Measurements from ENCODE around the gene KRTAP5-11.
"Not testable (repeated sequence)": the region's sequence is repeated elsewhere in the genome, so short reads cannot be mapped to it uniquely, and the experiment has no call there.

Gene KRTAP5-11

DNA sequence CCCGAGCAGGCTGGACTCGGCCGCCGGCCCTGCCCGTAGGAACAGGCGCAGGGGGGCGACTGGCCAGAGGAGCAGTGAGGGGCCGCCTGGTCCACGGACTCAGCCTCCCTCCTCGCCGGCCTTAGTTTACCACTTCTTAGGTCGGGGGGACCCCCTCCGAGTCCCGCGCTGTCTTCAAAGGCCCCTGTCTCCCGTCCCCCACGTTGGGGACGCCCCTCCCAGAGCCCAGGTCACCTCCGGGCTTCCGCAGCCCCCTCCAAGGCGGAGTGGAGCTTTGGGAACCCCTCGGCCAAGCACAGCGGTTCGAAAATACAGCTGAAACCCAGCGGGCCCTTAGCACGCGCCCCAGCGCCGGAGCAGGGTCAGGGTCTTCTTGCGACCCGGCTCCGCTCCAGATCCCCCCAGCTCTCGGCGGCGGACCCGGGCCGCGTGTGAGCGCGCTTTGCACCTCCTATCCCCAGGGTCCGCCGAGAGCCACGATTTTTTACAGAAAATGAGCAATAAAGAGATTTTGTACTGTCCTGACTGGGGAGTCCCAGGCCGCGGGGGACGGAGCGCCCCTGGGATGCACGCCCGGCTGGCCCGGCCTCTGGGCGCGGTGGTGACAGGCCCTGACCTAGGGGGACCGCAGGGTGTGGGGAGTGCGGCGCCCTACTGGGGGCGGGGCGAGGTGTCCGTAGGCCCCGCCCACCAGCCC lies 25.0 kb upstream of the KRTAP5-11 start:
- Histone ChIP-seq H3K27me3 (ENCODE audit: control insufficient read depth, insufficient read depth, low read length) (peaks cover 23% of the 10 kb centered on the region), H3K4me3 (ENCODE audit: low read length) (peak overlapping the region; percentile 67)
- not testable (repeated sequence) for H3K36me3 ChIP-seq (ENCODE audit: control insufficient read depth, low read depth, low read length); H3K4me1 ChIP-seq (ENCODE audit: control insufficient read depth, low read depth, low read length); H3K9ac ChIP-seq (ENCODE audit: low read length); H3K27ac ChIP-seq (ENCODE audit: low read length); H3K9me3 ChIP-seq (ENCODE audit: control insufficient read depth, low read depth, low read length)

DNA sequence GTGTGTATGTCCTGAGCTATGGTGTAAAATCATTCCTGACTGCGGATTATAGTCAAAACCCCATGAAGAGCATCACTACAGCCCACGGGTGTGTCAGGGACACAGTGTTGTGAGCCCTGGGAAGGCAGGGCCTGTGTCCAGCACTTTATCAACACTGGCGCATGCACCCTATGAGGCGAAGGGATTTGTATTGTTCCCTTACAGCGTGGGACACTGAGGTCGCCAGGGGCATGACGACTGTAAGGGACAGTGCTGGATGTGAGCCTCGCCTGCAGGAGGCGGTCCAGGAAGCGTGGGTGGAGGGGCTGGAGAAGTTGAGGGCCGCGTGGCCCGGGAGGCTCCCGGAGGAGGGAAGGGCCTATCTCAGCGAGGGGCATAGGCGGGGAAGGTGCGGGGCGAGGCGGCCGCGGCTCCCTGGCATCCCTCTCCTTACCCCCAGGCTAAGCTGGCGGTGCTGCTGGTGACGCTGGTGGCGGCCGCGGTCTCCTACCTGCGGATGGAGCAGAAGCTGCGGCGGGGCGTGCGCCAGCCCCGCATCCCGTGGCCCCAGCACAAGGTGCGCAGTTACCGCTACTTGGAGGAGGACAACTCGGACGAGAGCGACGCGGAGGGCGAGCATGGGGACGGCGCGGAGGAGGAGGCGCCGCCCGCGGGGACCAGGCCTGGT lies 24.3 kb upstream of the KRTAP5-11 start:
- H3K9me3 ChIP-seq (ENCODE audit: control insufficient read depth, low read depth, low read length); H3K27ac ChIP-seq (ENCODE audit: low read length); H3K36me3 ChIP-seq (ENCODE audit: control insufficient read depth, low read depth, low read length); H3K4me1 ChIP-seq (ENCODE audit: control insufficient read depth, low read depth, low read length); H3K9ac ChIP-seq (ENCODE audit: low read length): not testable (repeated sequence)
- H3K4me3 ChIP-seq (ENCODE audit: low read length): peak overlapping the region; percentile 67
- peaks cover 23% of the 10 kb centered on the region for H3K27me3 ChIP-seq (ENCODE audit: control insufficient read depth, insufficient read depth, low read length)

DNA sequence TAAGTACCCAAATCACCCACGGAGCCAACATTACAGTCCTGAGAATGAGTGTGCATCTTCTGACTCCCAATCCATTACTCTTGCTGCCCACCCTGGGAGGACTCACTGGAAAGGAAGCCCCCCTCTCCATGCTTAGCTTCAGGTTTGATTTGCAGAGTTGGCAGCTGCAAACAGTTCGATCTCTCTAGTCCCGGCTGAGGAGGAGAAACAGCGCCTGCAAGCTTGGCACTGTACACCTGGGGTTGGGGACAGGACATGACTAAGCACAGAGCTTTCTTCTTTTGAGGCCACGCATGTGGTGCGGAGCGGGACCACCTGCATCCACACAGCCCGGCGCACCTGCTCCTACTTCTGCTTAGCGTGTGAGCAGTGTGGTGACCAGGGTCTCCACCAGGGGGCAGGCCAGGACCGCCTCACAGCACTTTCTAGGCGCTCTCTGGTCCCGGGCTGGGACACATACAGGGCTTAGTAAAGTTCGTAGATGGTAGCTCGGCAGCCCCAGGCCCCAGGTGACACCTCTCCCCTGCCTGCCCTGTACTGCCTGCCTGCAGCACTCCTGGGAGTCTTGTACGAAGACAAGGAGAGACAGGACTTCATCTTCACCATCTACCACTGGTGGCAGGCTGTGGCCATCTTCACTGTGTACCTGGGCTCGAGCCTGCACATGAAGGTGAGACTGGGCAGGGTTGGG lies 22.3 kb upstream of the KRTAP5-11 start:
- H3K9ac ChIP-seq (ENCODE audit: low read length); H3K27ac ChIP-seq (ENCODE audit: low read length): not testable (repeated sequence)

DNA sequence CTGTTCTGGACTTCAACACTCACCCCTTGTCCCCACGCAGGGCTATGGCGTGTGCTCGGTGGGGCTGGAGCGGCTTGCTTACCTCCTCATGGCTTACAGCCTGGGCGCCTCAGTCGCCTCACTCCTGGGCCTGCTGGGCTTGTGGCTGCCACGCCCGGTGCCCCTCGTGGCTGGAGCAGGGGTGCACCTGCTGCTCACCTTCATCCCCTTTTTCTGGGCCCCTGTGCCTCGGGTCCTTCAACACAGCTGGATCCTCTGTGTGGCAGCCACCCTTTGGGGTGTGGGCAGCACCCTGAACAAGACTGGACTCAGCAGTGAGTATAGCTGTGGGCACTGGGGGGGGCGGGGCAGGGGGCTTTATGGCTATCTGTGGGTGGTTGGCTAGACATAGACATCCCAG lies 20.5 kb upstream of the KRTAP5-11 start:
- not testable (repeated sequence) for H3K9ac ChIP-seq (ENCODE audit: low read length); H3K4me1 ChIP-seq (ENCODE audit: control insufficient read depth, low read depth, low read length); H3K9me3 ChIP-seq (ENCODE audit: control insufficient read depth, low read depth, low read length); H3K27ac ChIP-seq (ENCODE audit: low read length); H3K4me3 ChIP-seq (ENCODE audit: low read length); H3K36me3 ChIP-seq (ENCODE audit: control insufficient read depth, low read depth, low read length)
- peaks cover 23% of the 10 kb centered on the region for H3K27me3 ChIP-seq (ENCODE audit: control insufficient read depth, insufficient read depth, low read length)

More for the DNA sequence above, 22.3 kb upstream of the KRTAP5-11 start:
- not testable (repeated sequence) for H3K9me3 ChIP-seq (ENCODE audit: control insufficient read depth, low read depth, low read length); H3K36me3 ChIP-seq (ENCODE audit: control insufficient read depth, low read depth, low read length); H3K4me3 ChIP-seq (ENCODE audit: low read length); H3K4me1 ChIP-seq (ENCODE audit: control insufficient read depth, low read depth, low read length)
- peaks cover 23% of the 10 kb centered on the region for H3K27me3 ChIP-seq (ENCODE audit: control insufficient read depth, insufficient read depth, low read length)

DNA sequence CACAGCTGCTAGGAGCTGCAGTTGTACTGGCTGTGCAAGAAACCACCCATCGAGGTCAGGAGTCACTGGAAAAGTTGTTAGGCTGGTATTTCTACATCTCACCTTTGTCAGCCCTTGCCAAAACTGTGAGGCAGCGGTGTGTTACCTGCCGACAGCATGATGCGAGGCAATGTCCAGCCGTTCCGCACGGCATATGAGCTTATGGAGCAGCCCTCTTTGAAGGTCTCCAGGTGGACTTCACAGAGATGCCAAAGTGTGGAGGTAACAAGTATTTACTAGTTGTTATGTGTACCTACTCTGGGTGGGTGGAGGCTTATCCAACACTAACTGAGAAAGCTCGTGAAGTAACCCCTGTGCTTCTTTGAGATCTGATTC lies 6.9 kb upstream of the KRTAP5-11 start:
- not testable (repeated sequence) for H3K27me3 ChIP-seq (ENCODE audit: control insufficient read depth, insufficient read depth, low read length); H3K4me3 ChIP-seq (ENCODE audit: low read length); H3K4me1 ChIP-seq (ENCODE audit: control insufficient read depth, low read depth, low read length); H3K36me3 ChIP-seq (ENCODE audit: control insufficient read depth, low read depth, low read length); H3K9ac ChIP-seq (ENCODE audit: low read length); H3K9me3 ChIP-seq (ENCODE audit: control insufficient read depth, low read depth, low read length); H3K27ac ChIP-seq (ENCODE audit: low read length)

DNA sequence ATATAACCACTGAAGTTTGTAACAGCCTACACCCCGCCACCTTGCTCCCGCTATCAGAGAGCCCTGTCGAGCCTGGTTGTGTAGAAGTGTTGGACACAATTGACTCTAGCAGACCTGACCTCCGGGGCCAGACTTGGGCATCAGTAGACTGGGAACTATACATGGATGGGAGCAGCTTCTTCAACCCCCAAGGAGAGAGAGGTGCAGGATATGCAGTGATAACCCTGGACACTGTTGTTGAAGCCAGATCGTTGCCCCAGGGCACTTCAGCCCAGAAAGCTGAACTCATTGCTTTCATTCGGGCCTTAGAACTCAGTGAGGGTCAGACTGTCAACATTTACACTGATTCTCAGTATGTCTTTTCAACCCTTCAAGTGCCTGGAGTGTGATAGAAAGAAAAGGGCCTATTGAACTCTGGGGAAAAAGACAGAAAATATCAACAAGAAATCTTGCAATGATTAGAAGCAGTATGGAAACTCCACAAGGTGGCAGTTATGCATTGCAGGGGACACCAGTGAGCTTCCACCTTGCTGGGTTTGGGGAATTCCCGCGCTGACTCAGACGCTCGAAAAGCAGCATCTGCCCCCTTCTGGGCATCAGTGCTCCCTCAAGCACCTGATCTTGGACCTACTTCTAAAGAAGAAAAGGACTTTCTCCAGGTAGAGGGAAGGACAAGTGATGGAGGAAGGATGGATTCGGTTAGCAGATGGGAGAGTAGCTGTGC lies 6.3 kb upstream of the KRTAP5-11 start:
- H3K4me1 ChIP-seq (ENCODE audit: control insufficient read depth, low read depth, low read length): not testable (repeated sequence)

DNA sequence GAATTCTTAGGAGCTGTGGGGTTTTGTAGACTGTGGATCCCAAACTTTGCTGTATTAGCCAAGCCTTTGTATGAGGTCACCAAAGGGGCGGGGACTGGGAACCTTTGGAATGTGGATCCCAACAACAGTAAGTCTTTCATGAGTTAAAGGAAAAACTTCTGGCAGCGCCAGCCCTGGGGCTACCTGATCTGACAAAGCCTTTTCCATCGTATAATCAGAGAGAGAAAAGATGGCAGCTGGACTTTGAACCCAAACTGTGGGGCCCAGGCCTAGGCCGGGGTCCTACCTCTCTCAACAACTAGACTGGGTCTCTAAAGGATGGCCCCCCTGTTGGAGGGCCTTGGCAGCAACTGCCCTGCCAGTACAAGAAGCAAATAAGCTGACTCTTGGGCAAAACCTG lies 5.6 kb upstream of the KRTAP5-11 start:
- H3K4me1 ChIP-seq (ENCODE audit: control insufficient read depth, low read depth, low read length); H3K4me3 ChIP-seq (ENCODE audit: low read length); H3K27ac ChIP-seq (ENCODE audit: low read length); H3K36me3 ChIP-seq (ENCODE audit: control insufficient read depth, low read depth, low read length); H3K27me3 ChIP-seq (ENCODE audit: control insufficient read depth, insufficient read depth, low read length); H3K9me3 ChIP-seq (ENCODE audit: control insufficient read depth, low read depth, low read length); H3K9ac ChIP-seq (ENCODE audit: low read length): not testable (repeated sequence)

More for the DNA sequence above, 6.3 kb upstream of the KRTAP5-11 start:
- not testable (repeated sequence) for H3K36me3 ChIP-seq (ENCODE audit: control insufficient read depth, low read depth, low read length); H3K9me3 ChIP-seq (ENCODE audit: control insufficient read depth, low read depth, low read length); H3K27ac ChIP-seq (ENCODE audit: low read length); H3K9ac ChIP-seq (ENCODE audit: low read length); H3K27me3 ChIP-seq (ENCODE audit: control insufficient read depth, insufficient read depth, low read length); H3K4me3 ChIP-seq (ENCODE audit: low read length)

DNA sequence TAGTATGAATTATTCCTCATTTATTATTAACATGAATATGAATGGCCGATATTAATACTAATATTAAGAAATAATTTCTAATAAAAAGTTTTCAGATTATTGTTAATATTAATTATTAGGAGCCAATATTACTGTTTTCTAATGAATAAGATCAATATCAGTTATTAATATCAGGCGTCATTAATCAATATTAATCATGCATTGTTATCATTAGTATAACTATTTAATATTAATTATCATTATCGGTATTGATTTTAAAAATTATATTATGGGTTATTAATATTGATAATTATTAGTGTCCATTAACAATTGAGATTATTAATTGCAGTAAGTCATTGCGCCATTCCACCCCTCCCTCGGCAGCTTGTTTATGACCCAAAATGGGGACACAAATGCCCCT lies 3.0 kb upstream of the KRTAP5-11 start:
- H3K36me3 ChIP-seq (ENCODE audit: control insufficient read depth, low read depth, low read length); H3K27ac ChIP-seq (ENCODE audit: low read length); H3K27me3 ChIP-seq (ENCODE audit: control insufficient read depth, insufficient read depth, low read length); H3K9me3 ChIP-seq (ENCODE audit: control insufficient read depth, low read depth, low read length); H3K9ac ChIP-seq (ENCODE audit: low read length); H3K4me3 ChIP-seq (ENCODE audit: low read length); H3K4me1 ChIP-seq (ENCODE audit: control insufficient read depth, low read depth, low read length): not testable (repeated sequence)

DNA sequence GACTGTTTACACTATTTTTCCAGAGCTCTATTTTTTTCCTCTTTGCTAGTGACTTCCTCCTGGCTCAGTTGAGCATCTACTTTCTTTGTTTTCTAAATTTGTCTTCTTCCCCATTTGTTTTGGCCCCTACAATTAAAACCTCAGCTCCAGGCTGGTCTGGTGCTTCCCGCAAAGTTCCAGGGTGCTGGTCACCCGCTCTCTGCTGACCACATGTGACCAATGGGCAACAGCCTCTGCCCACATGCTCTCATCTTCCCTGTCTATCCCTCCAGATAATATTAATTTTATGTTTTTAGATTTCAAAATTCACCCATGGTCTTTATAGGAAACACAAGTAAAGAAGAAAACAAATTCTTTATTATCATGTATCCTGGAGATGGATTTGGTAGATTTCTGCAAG lies 294 bp upstream of the KRTAP5-11 start:
- not testable (repeated sequence) for H3K9ac ChIP-seq (ENCODE audit: low read length); H3K27ac ChIP-seq (ENCODE audit: low read length); H3K4me3 ChIP-seq (ENCODE audit: low read length); H3K36me3 ChIP-seq (ENCODE audit: control insufficient read depth, low read depth, low read length); H3K9me3 ChIP-seq (ENCODE audit: control insufficient read depth, low read depth, low read length); H3K4me1 ChIP-seq (ENCODE audit: control insufficient read depth, low read depth, low read length); H3K27me3 ChIP-seq (ENCODE audit: control insufficient read depth, insufficient read depth, low read length)

DNA sequence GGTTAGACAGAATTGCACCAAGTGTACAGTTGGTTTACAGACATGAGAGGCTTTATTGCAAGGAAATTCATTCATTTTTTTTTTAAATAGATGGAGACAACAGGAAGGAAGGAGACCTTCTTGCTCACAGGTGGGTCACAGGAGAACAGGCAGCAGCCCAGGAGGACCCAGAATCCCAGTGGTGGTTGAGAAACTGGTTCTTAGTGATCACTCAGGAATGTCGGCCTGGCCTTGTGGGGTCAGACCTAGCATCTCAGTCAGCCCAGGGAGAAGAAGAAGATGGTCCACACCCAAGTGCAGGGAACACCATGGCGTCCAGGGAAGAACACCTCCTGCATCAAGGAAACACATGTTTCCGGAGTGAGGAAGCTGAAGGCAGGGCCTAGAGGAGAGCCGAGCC lies 849 bp downstream of the KRTAP5-11 start:
- H3K9ac ChIP-seq (ENCODE audit: low read length): no peak overlapping the region

DNA sequence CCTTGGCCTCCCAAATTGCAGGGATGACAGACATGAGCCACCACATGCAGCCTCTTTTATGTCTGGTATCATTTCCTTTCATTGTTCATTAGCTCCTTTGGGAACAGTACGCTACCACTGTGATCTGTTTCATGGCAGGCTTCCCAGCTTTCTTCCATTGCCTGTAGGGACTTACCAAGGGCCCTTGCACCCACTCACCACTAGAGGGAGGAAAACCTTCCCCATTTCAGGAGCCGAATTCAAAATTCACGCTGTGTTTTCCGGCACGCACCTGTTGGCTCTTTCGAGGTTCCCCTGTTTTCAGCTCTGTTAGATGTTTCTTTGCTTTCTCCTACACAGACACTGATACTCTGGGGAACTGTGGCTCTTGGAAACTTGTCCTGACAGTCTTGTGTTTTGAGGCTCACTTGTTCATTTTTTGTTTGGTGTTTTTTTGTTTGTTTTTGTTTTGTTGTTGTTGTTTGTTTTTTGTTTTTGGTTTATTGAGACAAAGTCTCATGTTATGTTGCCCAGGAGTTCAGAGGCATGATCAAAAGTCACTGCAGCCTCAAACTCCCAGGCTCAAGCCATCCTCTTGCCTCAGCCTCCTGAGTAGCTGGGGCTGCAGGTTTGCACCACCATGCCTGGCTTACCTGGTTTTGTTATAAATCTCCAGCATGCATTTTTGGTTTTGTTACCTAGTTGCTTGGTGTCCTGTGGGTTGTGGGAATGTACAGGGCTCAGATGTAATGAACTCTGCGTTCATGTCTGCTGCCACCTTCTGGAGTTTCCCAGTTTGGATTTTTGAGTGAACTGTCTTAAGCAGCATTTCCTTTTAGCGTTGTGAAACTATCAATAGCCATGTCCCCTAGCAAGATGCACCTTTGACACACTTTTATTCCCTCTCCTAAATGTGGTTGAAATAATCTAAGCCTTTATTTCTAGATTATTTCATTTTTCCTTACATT lies 2.3 kb downstream of the KRTAP5-11 start:
- Histone ChIP-seq H3K9me3 (ENCODE audit: control insufficient read depth, low read depth, low read length) (no peaks in the 10 kb centered on the region), H3K4me1 (ENCODE audit: control insufficient read depth, low read depth, low read length) (peaks cover 3% of the 10 kb centered on the region), H3K4me3 (ENCODE audit: low read length) (no peak overlapping the region), H3K27me3 (ENCODE audit: control insufficient read depth, insufficient read depth, low read length) (no peaks in the 10 kb centered on the region), H3K9ac (ENCODE audit: low read length) (no peak overlapping the region), H3K27ac (ENCODE audit: low read length) (no peak overlapping the region), H3K36me3 (ENCODE audit: control insufficient read depth, low read depth, low read length) (no peaks in the 10 kb centered on the region)

More for the DNA sequence above, 849 bp downstream of the KRTAP5-11 start:
- H3K9me3 ChIP-seq (ENCODE audit: control insufficient read depth, low read depth, low read length): no peaks in the 10 kb centered on the region
- no peak overlapping the region for H3K27ac ChIP-seq (ENCODE audit: low read length)
- H3K4me1 ChIP-seq (ENCODE audit: control insufficient read depth, low read depth, low read length): peaks cover 3% of the 10 kb centered on the region
- H3K27me3 ChIP-seq (ENCODE audit: control insufficient read depth, insufficient read depth, low read length): no peaks in the 10 kb centered on the region
- no peak overlapping the region for H3K4me3 ChIP-seq (ENCODE audit: low read length)
- H3K36me3 ChIP-seq (ENCODE audit: control insufficient read depth, low read depth, low read length): no peaks in the 10 kb centered on the region

Data from iPS-18a (cell line).